Neural crest cell (in vitro differentiated cells): ENCODE results near the gene DMWD. TPM values are rescaled to one million over a fixed set of nuclear protein-coding genes. Genes with fewer than 3 reads are reported as not detected.
A peak's percentile ranks its signal among the peaks of the same experiment; 100 is the strongest.

ENCODE experiments used
- DNase-seq: peaks from one replicate; pipeline ENCODE4 v3.0.0; 2021; ENCODE audit warnings: low read depth, mixed read lengths, low spot score
- H3K27ac Mint-ChIP-seq: one replicate; pipeline ENCODE4 v1.8.0; 2021; ENCODE audit warnings: mild to moderate bottlenecking, mixed read lengths; ENCODE audit not compliant: unreplicated experiment
- H3K27me3 Mint-ChIP-seq: 2 replicates; pipeline ENCODE4 v1.8.0; 2021; ENCODE audit warnings: low read depth, mild to moderate bottlenecking, mixed read lengths
- H3K36me3 Mint-ChIP-seq: 2 replicates; pipeline ENCODE4 v1.8.0; 2021; ENCODE audit warnings: low read depth, mild to moderate bottlenecking, mixed read lengths
- H3K4me1 Mint-ChIP-seq: 2 replicates; pipeline ENCODE4 v1.8.0; 2021; ENCODE audit warnings: mixed read lengths
- H3K4me3 Mint-ChIP-seq: one replicate; pipeline ENCODE4 v1.8.0; 2021; ENCODE audit warnings: mild to moderate bottlenecking, mixed read lengths
- H3K9me3 Mint-ChIP-seq: 2 replicates; pipeline ENCODE4 v1.8.0; 2021; ENCODE audit warnings: mixed read lengths
- long read RNA-seq: library from polyadenylated mRNA; unstranded; transcript quantifications from one replicate; pipeline ENCODE4 v2.0.0, GENCODE V29; 2020
- total RNA-seq: library from RNA; stranded (reverse); gene quantifications from 2 replicates; pipeline ENCODE4 v1.2.1, GENCODE V29; 2021
- TF ChIP-seq, protein P1 (sequence below): fragments of 200-600 bp; sonication (generic); conservative IDR thresholded peaks from 2 replicates; pipeline ENCODE4 v1.5.0; 2021; ENCODE audit warnings: antibody characterized with exemption, mild to moderate bottlenecking

The DMWD gene, protein sequence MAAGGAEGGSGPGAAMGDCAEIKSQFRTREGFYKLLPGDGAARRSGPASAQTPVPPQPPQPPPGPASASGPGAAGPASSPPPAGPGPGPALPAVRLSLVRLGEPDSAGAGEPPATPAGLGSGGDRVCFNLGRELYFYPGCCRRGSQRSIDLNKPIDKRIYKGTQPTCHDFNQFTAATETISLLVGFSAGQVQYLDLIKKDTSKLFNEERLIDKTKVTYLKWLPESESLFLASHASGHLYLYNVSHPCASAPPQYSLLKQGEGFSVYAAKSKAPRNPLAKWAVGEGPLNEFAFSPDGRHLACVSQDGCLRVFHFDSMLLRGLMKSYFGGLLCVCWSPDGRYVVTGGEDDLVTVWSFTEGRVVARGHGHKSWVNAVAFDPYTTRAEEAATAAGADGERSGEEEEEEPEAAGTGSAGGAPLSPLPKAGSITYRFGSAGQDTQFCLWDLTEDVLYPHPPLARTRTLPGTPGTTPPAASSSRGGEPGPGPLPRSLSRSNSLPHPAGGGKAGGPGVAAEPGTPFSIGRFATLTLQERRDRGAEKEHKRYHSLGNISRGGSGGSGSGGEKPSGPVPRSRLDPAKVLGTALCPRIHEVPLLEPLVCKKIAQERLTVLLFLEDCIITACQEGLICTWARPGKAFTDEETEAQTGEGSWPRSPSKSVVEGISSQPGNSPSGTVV
- 107 and 110 TPM in 2 replicates for total RNA-seq
- long read RNA-seq = 0 reads

DNA sequence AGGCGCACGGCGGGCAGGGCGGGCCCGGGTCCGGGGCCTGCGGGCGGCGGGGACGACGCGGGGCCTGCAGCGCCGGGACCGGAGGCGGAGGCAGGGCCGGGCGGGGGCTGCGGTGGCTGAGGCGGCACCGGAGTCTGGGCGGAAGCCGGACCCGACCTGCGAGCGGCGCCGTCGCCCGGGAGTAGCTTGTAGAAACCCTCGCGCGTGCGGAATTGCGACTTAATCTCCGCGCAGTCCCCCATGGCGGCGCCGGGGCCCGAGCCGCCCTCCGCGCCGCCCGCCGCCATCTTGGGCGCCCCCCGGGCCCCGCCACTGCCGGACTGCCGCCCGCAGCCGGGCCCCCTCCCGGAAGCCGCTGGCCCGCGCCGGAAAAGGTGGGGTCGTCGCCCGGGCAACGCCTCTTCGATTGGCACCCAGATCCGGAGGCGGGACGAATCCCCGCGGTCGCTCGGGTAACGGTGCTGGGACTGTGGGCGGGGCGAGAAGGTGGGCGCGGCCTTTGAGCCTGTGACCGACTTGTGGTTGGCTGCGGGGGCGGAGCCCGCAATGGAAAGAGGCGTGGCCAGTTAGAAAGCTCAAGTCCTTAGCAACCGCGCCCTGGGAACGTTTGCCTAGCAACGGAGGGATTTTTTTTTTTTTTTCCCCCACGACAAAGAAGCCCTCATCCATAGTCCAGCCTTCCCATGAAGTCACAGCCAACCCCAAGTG, at the start of gene DMWD:
Gene DMWD (minus strand): TSS at position 376 of the 708 bp plus-strand sequence. CDS start 89 bp downstream, at position 287.
- peak within 1 kb of the TSS; percentile 97 for H3K4me3 Mint-ChIP-seq
- no peaks in the 10 kb centered on the region for H3K9me3 Mint-ChIP-seq
- DNase-seq = peak; percentile 100
- H3K36me3 Mint-ChIP-seq = peaks cover 15% of the 10 kb centered on the region
- peak within 1 kb of the TSS; percentile 97 for H3K27ac Mint-ChIP-seq
- H3K27me3 Mint-ChIP-seq = no peaks in the 10 kb centered on the region
- peaks cover 34% of the 10 kb centered on the region for H3K4me1 Mint-ChIP-seq
- TF ChIP-seq, protein P1, sequence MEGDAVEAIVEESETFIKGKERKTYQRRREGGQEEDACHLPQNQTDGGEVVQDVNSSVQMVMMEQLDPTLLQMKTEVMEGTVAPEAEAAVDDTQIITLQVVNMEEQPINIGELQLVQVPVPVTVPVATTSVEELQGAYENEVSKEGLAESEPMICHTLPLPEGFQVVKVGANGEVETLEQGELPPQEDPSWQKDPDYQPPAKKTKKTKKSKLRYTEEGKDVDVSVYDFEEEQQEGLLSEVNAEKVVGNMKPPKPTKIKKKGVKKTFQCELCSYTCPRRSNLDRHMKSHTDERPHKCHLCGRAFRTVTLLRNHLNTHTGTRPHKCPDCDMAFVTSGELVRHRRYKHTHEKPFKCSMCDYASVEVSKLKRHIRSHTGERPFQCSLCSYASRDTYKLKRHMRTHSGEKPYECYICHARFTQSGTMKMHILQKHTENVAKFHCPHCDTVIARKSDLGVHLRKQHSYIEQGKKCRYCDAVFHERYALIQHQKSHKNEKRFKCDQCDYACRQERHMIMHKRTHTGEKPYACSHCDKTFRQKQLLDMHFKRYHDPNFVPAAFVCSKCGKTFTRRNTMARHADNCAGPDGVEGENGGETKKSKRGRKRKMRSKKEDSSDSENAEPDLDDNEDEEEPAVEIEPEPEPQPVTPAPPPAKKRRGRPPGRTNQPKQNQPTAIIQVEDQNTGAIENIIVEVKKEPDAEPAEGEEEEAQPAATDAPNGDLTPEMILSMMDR = no peak

DNA sequence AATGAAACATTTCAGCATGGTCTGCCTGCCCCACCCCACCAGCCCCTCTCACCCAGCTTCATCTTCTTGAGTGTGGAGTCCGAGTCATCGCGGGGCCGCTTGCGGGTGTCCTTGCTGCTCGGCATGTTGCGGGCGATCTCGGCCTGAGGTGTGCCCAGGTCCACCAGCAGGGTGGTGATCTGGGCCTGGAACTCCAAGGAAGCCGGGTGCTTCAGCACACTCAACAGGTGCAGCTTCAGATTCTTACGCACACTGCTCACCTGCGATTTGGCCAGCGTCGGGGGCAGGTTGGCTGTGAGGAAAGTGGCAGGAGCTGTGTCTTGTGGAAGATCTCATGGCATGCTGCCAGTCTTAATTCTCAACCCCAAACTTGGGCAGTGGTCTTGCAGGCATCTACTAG, 49.6 kb upstream of the DMWD start:
- no peak for DNase-seq

DNA sequence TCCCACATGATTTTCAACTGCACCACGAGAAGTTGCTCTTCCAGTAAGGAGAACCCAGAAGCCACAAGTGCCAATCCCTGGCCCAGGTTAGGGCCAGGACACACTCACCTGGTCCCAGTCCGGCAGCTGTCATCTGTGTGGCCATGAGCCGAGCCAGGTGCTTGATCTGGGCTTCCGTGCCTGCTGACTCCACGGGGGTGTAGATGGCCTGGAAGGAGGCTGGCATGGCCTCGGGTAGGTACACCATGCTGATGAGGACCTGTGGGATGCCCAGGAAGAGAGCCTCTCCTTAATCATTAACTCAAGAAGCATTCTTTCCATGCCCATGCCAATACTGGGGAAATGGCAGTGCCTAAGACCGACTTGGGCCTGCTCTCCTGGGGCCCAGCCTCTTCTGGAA, 42.3 kb upstream of the DMWD start:
- H3K27me3 Mint-ChIP-seq = no peaks in the 10 kb centered on the region
- TF ChIP-seq, protein P1 = no peak
- no peak overlapping the region for H3K27ac Mint-ChIP-seq
- no peak for DNase-seq
- no peaks in the 10 kb centered on the region for H3K9me3 Mint-ChIP-seq
- H3K4me3 Mint-ChIP-seq = no peak overlapping the region
- H3K4me1 Mint-ChIP-seq = no peaks in the 10 kb centered on the region
- peaks cover 39% of the 10 kb centered on the region for H3K36me3 Mint-ChIP-seq

More for the DNA sequence above, 49.6 kb upstream of the DMWD start:
- TF ChIP-seq, protein P1 = no peak
- H3K27ac Mint-ChIP-seq = no peak overlapping the region
- no peaks in the 10 kb centered on the region for H3K9me3 Mint-ChIP-seq
- H3K36me3 Mint-ChIP-seq = peaks cover 44% of the 10 kb centered on the region
- no peaks in the 10 kb centered on the region for H3K4me1 Mint-ChIP-seq
- no peaks in the 10 kb centered on the region for H3K27me3 Mint-ChIP-seq
- H3K4me3 Mint-ChIP-seq = no peak overlapping the region

DNA sequence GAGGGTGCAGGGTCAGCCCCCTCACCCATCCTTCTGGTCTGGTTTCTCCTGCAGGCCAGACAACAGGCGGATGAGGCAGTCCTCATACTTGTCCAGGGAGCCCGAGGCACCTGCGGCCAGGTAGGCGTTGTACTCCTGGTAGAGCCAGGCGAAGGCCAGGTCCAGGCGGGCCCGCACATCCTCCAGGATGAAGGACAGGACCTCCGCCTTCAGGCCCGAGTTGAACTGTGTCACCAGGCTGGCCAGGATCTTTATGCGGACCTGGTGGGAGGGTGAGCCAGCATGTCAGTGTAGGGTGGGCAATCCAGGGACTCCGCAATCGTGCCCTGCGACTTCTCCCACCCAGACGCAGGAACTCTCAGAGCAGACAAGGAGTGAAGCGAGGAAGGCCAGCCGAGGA, 36.3 kb upstream of the DMWD start:
- Mint-ChIP-seq H3K4me1 (no peaks in the 10 kb centered on the region), H3K4me3 (no peak overlapping the region), H3K27ac (no peak overlapping the region), H3K27me3 (no peaks in the 10 kb centered on the region), H3K9me3 (no peaks in the 10 kb centered on the region), H3K36me3 (peaks cover 19% of the 10 kb centered on the region)
- TF ChIP-seq, protein P1 = no peak
- no peak for DNase-seq

DNA sequence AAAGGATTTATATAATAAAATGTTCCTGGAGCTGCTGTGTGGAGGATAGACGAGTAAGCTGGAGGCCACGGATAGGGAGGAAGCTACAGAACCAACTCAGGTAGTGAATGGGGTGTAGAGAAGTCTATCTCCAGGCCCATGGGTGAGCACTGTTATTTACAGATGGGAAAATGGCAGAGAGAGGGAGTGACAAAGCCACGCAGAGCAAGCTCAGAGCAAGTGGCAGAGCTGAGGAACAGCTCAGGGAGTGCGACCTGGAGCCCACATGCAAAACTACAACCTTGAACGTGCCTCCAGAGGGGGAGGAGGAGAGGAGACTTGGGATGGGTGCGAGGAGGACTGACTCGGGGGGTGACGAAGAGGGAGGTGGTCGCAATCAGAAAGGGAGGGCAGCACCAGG, 35.9 kb upstream of the DMWD start:
- Mint-ChIP-seq H3K27ac (peak overlapping the region; percentile 50), H3K27me3 (no peaks in the 10 kb centered on the region)

More for the DNA sequence above, 35.9 kb upstream of the DMWD start:
- TF ChIP-seq, protein P1 = no peak
- no peaks in the 10 kb centered on the region for H3K4me1 Mint-ChIP-seq
- H3K36me3 Mint-ChIP-seq = peaks cover 19% of the 10 kb centered on the region
- H3K9me3 Mint-ChIP-seq = no peaks in the 10 kb centered on the region
- H3K4me3 Mint-ChIP-seq = no peak overlapping the region
- no peak for DNase-seq
